GM19455 (cell line): ENCODE data around the gene NOX5.

Experiments used
- ATAC-seq: cut with Tn5 transposase; IDR thresholded peaks from one replicate; pipeline ENCODE4 v1.9.1; 2021; ENCODE audit not compliant: unreplicated experiment

Gene NOX5

DNA sequence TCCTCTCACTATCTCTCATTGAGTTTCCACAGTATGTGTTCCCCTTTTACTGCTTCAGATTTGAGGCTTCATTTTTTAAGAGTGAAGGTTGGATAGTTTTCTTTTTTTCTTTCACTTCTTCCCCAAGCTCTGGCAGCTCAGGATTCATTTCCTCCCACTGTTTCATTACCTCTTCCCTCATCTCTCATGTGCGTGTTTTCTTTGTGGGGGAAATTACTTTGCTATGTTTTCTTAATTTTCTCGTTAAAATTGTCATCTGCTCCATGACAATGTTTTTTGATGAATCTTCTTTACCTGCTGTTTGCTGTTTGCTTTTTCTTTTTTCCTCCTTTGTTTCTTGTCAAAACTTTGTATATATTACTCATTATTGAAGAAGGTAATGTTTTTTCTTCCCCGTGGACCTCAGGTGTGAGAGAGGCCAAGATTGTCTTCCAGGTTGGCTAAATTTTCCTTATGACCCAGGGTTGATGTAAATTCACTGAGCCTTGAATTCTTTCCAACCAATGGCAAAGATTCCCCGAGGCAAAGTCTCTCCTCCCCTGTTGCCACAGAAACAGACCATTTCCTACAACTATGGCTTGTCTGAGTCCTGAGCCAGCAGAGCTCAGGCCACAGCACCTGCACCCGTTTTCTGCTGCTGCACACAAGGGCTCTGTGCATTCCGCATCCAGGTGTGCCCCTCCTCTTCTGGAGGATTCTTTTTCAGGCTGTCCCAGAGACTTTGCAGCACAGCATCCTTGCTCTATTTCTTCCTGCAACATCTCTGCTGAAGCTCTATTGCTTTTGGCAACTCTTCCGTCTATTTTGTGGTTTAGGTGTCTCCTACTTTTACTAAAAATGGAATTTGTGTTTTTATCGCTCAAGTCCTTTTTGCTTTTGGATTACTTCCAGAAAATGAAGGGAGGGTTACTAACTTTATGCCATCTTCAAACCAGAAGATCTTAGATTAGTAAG, 66.1 kb downstream of the NOX5 start:
- ATAC-seq = no peak

DNA sequence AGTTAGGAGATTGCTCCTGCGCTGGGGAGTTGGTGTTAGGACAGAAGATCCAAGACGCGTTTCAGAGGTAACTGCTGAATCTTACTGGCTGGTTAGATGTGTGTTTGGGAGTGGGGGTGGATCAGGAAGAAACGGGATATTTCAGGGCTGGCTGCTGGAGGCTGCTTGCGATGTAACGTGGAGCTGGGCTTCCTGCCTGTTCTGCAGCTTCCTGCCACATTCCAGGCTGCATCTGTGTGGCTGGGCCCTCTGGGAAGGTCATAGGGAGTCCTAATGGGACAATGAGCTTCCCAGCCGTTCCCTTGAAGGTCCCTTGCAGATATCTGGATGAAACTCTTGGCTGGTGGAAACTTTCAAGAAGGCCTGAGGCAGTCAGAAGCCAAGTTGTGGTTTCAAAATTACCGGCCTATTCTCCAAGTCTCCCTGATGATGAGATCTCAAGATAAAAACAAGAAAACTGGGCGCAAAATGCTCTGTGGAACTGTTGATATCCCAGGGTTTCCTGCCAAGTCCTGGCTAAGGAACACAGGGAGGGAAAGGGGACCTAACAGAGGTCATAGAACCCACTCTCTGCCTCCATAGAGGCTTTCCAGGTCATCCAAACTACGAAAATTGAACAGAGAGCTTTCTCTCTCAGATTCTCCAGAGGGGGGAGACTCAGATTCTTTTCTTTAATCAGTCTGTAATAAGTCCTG, 67.0 kb downstream of the NOX5 start:
- no peak for ATAC-seq

DNA sequence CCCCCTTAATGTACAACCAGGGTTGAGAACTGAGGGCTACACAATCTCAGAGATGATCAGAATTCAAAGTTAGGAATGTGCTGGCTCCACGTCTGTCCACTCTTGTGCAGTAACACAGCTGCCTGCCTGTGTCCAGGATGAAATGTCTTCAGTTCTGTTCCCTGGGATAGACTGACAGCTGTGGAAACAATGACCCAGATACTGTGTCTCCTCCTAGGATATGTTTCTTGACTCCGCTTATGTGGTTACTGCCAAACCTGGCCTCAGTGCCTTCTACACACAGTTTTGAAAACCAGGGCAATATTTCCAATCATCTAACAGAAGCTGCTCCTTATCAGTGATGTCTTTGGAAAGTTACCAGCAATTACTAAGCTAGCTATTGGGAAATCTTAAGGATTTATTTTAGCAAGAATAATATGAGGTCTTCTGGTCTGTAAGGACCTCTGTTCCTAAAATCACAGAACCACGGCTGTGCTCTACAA, 67.6 kb downstream of the NOX5 start:
- ATAC-seq = no peak

DNA sequence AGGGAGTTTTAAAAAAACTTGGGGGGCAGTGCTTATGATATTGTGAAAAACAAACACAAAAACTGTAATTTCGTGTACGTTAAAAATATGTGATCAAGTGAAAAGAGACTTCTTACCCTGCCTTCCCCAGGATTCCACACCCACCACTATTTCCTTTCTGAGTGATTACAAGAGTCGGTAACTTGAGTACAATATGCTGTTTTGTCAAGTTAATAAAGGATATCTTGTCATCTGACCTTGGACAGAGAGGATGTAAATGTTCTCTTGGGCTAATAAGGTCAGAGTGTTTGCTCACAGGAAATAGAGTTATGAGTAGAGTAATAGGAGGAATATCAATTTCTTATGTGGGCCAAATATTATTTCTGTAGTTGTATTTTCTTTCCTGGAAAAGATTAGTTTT, 68.1 kb downstream of the NOX5 start:
- ATAC-seq = no peak

DNA sequence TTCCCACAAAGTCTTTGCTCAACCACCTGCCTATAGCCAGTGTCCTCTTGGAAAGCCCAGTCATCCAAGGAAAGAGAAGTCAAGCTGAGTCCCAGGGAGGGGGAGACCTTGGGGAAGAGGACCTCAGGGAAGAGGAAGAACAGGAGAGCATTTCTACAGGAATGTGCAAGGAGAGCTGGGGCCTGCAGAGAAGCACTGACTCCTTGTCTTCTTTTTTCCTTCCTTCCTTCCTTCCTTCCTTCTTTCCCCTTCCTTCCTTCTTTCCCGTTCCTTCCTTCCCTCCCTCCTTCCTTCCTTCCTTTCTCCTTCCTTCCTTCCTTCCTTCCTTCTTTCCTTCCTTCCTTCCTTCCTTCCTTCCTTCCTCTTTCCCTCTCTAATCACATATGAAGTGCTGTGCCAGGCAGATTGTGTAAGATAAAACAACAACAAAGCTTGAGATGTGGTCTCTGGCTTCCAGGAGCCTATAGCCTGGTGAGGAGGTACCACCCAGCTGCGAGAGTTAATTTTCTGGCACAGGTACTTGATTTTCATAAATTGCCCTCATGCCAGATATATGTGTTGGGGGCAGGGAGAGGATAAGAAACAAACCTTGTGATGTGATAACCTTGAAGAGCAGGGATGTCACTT, 70.0 kb downstream of the NOX5 start:
- ATAC-seq = no peak

DNA sequence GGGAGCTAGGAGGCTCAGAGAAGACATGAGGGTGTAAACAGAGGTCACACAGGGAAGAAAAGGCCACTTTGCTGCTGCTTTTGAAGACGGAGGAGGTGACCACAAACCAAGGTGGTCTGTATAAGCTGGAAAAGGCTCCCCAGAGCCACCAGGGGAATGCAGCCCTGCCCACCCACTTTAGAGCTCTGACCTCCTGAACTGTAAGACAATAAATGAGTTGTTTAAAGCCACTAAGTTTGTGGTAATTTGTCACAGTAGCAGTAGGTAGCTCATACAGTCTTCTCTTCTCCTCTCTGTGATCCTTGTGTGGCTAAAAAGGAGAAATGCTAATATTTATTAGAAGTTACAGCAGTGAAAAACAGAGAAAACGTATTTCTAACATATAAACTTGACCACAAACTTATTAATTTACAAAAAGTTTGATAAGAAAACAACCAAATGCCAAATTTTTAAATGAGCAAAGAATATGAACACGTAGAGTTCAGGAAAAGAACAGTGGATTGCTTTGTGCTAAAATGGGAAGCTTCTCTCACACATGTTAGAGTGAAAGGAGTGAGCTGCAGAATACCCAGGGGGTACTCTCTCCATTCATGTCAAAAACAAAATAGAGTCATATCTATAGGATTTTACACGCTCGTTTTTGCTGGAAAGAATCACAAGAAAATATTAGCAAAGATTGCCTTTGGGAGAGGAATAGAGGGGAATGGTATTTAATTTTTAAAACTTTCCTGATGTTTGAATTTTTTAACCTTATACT, 71.0 kb downstream of the NOX5 start:
- no peak for ATAC-seq

DNA sequence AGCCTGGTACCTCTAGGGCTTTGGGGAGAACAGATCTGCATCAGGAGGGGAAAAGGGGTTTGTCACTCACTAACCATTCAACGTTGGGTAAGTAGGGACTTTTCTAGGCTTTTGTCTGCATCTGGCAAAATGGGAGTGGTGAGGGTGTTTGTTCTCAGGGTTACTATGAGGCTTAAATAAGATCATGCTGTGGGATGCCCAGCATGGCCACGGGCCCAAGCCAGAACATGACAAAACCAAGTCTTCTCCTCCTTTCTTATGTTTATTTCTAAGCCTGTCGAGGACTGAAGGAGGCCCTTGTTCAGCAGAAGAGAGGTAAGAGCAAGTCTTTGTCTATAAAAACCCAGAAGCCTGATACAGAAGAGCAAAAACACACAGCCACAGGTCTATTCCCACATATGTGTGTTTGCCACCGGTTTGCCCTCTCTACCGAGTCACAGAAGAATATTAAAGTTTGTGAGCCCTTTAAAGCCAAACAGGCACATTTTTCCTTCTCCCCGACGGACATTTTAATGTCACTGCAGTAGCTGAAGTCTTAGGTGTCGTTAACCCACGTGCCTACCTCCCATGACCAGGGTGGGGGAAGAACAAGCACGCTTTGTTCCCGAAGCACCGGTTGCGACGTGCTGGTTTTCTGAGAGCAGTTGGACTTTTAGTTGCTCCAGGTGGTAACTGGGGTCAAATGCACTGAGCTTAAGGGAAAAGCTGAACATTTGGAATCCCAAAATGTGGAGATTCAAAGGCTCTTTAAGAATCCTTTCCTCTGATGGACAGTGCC, 72.1 kb downstream of the NOX5 start:
- no peak for ATAC-seq

DNA sequence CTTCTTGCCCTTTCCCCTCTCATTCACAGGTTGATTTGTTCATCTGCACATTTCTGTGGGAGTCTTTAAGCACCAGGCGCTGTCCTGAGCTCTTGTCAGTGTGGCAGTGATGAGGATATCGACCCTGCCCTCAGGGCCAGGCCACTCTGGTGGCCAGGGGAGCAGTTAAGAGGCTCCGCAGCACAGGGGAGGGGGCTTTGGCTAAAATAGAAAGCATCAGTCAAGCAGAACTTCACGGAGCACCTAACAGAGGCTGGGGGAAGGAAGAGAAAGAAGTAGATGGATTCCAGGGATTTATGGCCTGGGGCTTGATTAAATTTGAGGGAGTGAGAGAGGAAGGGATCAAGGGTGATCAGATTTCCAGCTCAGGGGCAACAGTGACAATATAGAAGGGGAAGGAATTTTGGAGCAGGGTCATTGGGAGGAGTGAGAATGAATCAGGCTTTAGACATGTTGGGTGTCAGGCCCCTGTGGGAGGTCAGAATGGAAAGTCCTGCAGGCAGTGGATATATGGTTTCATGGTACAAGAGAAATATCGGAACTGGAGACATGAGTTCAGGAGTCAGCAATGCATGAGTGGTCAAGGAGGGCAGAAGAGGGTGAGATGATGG, 73.0 kb downstream of the NOX5 start:
- ATAC-seq = no peak

DNA sequence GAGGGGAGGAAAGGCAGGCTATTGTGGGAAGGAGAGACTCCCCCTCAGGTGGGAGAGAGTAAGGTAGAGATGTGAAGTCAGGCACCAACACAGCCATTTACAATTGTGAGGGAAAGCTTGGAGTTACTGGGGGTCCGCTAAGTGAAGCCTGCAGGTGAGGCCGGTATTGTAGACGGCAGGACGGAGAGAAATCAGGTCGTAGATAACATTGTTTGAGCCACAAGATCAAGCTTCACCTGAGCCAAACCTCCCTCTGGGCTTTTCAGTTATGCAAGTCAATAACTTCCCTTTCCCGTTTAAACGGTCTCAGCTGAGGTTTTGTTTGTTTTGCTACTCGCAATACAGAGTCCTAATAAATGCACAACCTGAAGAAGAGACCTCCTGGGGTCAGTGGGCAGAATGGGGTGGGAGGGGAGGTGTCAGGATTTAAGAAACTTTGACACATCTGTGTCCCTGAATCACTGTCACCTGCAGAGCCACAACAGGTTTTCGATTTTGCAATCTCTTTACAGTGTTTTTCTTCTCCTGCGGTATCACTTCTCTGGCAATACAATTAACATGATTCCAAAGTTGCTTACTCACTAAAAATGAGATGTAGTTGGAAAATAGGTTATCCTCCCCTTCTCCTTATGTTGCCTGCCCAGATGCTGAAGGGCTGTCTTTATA, 73.9 kb downstream of the NOX5 start:
- ATAC-seq = no peak

DNA sequence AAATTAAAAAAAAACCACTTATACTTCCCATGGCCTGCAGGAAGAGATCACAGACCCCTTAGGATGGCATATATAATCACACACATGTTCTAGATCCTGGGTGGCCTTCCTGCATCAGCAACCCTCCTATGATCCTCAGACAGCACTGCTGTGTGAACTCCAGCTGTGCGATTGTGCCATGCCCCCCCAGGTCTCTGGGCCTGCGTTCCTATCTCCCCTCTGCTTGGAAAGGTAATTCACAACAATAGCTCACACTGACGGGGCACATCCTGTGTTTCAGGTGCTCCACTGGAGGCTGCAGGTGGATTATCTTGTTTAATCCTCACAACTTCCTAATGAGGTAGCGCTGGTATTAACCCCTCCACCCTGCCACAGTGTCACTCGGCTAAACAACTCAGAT, 74.8 kb downstream of the NOX5 start:
- ATAC-seq = no peak

DNA sequence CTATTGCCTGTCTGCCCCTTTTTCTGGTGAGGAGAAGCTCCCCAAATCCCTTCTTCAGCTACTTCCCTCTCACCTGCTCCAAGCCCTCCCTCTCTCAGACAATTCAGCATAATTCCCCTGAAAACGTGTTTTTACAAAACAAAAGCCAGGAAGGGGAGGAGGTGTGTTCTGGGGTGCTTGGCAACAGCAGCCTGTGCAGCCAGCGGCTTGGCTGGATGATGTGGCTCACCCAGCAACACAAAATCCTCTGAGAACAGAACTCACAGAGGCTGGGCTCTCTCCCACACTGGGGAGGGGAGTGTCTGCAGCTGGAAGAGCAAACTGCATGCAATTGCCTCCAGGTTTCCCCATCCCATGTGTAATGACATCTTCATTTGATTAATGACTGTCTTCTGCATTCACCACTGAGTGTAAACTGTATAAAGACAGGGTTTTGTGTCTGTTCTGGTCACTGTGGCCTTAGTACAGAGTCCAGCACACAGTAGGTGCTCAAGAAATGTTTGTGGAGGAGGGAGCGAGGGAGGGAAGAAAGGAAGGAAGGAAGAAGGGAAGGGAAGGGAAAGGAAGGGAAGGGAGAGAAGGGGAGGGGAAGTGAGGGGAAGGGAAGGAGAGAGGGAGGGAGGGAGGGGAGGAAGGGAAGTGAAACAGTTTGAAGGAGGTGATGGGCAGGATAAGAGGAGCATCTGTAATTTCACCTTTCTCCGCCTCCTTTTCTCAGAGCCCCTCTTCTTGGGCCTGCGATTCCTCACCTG, 75.9 kb downstream of the NOX5 start:
- no peak for ATAC-seq

DNA sequence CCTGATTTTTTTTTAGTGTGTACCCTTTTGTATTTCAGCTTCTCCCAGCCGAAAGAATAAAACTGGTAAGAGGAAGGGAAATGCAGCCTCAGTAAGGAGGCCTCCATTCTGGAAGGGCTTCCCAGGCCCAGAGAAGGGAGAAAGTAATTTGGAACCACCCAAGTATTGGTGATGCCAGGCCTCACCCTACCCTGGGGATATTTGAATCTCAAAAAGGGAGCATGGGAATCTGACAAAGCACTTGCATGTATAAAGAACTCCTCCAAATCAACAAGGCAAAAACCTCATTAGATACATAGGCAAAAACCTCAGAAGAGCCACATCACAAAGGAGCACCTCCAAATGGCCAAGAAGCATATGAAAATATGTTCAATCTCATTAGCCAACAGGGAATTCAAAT, 77.2 kb downstream of the NOX5 start:
- no peak for ATAC-seq

DNA sequence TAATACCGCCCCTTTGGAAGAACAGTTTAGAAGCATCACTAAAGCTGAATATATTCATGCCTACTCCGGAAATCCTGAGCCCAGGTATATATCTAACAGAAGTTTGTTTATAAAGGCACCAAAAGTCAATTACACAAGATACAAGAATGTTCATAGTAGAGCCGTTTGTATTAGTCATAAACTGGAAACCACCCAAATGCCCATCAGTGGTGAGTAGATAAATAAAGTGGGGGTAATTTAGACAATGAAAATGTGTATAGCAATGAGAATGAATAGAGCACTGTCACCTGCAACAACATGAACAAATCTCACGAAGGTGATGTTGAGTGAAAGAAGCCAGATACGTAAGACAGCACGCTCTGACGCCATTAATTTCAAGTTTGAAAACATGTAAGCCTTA, 77.7 kb downstream of the NOX5 start:
- ATAC-seq = no peak

DNA sequence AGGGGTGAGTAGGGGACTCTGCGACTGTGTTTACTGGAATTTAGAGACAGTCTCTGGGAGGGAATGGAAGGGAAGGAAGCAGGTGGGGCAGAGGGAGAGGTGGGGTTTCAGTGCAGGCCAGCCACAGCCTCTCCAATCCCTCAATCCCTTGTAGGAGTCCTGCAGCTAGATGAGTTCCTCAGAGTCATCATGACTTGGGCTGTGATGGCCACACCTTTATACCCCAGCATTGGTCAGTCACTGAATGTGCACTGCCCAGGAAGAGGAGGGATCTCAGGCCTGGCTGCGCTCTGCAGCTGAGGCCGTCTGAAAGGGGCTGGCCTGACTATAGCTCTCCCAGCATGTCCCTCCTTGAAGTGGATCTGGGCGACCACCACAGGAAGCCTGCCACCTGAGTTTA, 78.6 kb downstream of the NOX5 start:
- no peak for ATAC-seq

DNA sequence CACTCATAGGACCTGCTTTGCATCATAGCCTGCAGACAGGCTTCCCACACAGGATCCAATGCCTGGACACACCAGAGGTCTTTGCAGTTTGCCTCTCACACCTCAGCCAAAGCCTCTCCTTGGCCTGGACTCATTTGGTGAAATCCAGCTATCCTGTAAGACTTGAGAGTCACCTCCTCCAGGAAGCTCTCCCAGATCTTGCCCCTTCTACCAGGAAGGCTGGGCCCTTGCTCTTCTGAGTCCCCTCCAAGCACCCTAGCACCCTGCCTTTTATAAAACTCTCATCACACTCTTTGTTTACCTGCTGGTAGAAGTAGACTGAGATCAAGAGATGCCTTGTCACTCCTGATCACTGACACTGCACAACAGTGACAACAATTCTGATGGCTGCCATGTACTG, 79.1 kb downstream of the NOX5 start:
- no peak for ATAC-seq

DNA sequence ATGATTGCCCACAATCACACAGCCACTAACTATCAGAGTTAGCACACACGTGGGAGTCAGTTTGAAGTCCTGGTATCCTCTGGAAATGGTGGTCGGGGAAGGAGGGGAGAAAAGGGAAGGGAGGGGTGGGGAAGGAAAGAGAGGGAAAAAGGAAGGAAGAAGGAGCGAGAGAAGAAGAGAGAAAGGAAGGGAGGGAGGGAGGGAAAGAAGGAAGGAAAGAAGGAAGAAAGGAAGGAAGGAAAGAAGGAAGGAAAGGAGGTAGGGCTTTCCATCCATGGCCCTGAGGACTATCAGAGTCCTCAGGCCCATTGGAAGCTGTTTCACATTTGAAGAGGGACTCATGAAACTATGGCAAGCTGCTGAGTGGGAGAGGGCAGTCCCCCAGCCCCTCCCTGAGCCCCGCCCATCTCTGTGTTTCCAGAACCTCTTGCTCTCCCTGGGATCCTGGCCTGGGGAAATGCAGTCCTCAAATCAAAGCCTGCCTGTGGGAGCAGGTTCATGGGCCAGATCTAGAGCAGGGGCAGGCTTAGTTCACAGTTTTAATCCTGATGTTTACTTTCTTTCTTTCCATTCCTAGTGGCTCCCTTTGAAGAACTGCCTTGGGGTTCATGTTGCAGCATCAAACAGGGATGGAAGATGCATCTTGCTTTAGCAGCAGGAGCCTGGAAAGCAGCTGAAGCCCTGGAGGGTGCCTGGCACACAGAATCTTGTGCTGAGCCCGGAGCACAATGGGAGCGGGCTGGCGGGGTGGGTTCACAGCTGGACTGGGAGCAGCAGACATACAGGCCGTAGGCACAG, 79.8 kb downstream of the NOX5 start:
- no peak for ATAC-seq

DNA sequence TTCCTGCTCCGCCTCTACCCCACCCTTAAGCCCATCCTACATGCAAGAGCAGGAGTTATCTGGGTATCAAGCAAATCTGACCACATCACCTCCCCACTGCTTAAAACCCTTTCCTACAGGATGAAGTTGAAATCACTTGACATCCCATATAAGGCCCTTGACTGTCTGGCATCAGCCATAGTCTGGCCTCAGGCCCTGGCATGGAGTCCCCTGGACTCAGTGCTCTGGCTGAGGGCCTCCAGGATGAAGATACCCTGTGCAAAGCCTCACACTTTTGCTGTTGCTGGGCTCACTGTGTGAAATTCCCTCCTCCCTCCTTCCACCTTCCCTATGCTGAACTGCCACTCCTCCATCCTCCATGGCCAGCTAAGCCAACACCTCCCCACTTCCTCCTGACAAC, 80.8 kb downstream of the NOX5 start:
- no peak for ATAC-seq

DNA sequence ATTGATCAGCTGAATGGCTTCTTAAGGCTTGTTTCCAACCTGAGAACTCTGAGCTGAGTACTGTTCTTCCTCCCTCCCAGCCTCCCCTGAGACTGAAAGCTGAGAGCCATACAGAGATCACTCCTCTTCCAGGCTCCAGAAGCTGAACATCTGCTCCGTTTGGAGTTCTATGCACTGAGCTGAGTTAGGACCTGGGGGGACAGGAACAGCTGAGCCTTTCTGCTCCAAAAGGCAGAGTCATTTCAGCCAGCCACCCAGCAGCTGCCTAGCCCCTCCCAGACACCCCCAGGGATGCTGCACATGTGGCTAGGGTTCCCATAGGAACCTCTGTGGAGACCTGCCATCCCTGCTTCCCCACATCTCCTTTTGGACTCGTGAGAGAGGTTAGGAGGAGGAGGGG, 81.7 kb downstream of the NOX5 start:
- ATAC-seq = no peak
